B cell (primary cell): ENCODE results near the gene CDH13.

Experiments used
- CTCF ChIP-seq: fragments of 200-600 bp; IDR thresholded peaks from one replicate; pipeline ENCODE4 v1.8.0; 2022; ENCODE audit warnings: antibody characterized with exemption, mild to moderate bottlenecking
- EZH2 ChIP-seq: IDR thresholded peaks from 2 replicates; pipeline ENCODE4 v1.6.1; 2012; ENCODE audit warnings: borderline replicate concordance, low read depth, mild to moderate bottlenecking, moderate library complexity, low read length; ENCODE audit not compliant: insufficient read depth, poor library complexity, severe bottlenecking

DNA sequence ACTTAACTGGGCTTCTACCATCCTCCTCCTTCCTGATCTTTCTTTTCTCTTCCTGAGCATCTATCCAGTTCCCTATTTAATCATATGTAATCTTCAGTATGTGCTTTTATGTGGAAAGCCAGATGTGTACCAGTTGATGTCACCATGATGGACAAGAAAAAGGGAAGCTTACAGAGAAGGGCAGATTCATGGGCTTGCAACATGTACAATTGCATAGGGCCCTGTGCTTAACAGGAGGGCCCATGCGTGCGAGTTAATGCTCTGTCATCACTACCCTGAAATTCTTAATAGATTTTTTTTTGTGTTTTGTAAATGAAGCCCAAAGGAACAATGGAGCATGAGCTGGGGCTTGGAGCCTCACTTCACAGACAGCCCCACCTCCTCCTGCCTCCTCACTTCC, 124.3 kb downstream of the CDH13 start:
- TF ChIP-seq CTCF: no peak
- TF ChIP-seq EZH2: no peak
